HG02938 (cell line): ENCODE measurements around the gene ACTL10.

Experiments used
- ATAC-seq: cut with Tn5 transposase; IDR thresholded peaks from one replicate; pipeline ENCODE4 v1.9.1; 2021; ENCODE audit warnings: mild to moderate bottlenecking, moderate library complexity; ENCODE audit not compliant: unreplicated experiment

ACTL10 gene

DNA sequence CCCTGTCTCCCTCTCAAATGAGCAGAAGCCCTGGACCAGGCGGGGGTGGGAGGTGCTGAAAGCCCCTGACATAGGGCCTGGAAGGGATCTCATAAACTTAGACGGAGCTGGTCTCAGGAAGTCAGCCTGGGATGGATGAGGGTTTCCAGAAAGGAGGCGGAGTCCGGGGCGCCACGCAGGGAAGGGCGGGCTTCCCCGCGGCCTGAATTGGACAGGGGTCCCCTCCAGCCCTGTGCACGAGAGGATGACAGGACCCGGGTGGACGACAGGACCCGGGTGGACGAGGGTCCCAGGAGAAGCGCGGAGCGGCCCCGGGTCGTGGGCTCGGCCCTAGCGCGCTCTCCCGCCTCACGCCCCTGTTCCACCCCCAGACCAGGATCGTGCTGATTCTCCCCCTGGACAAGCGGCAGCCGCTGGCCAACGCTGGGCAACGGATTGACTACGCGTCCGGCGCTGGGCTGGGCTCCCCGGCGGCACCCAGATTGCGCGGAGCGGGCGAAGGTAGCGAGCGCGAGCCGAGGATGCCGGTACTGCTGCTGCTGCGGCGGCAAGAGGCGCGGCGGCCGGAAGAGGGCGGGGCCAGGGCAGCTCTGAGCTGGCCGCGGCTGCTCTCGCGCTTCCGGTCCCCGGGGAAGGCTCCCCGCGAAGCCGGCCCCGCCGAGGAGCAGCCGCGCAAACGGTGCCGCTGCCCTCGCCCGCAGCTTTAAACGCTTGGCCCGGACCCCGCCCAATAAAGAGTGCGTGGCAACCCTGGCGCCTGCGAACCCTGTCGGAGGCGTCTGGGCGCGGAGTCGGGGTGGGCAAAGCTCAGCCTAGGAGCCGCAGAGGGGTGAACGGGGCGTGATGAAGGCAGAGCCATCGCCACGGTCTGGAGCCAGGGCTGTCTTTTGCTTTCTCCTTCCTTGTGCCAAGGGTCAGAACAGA is 3.3 kb upstream of the ACTL10 start:
- no peak for ATAC-seq

DNA sequence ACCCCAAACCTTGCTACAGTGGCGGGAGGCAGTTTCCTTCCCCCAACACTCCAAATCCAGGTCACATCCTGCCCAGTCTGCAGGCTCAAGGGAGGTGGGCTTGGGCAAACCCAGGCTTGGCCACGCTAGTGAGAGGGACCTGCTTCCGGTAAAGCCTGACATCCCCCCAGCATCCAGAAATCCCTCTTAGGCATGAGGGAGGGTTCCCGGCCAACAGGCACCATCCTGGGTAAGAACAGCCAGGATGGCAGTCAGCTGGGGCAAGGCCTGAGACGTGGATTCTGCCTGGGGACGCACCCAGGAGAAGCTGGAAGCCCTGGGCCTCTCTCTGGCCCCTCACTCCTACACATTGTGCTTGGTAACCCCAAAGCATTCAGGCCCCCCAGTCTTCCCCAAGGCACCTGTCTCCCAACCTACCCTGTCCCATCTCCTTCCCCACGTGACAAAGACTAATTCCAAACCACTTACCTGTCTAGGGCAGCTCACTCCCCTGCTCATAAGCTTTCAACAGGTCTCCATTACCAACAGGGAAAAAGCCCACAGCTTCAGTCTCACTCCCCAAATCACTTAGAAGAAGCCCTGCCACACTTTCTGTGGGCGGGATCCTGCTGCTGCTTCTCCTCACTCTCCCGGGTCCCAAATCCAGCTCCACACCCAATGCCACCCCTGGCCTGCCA is 2.5 kb upstream of the ACTL10 start:
- no peak for ATAC-seq

GRCh38 chr20:33664762-33665144 is 2.0 kb upstream of the ACTL10 start:
- ATAC-seq = no peak

GRCh38 chr20:33667245-33667675 is 517 bp downstream of the ACTL10 start:
- ATAC-seq = no peak

- peak; percentile 35 for ATAC-seq
These were observed 1.1 kb downstream of the ACTL10 start for GRCh38 chr20:33667676-33668465.

GRCh38 chr20:33668466-33669155 is 1.9 kb downstream of the ACTL10 start:
- ATAC-seq = no peak

- ATAC-seq = no peak
These were observed 2.5 kb downstream of the ACTL10 start for GRCh38 chr20:33669224-33669623.

GRCh38 chr20:33669873-33670640 is 3.3 kb downstream of the ACTL10 start:
- no peak for ATAC-seq

DNA sequence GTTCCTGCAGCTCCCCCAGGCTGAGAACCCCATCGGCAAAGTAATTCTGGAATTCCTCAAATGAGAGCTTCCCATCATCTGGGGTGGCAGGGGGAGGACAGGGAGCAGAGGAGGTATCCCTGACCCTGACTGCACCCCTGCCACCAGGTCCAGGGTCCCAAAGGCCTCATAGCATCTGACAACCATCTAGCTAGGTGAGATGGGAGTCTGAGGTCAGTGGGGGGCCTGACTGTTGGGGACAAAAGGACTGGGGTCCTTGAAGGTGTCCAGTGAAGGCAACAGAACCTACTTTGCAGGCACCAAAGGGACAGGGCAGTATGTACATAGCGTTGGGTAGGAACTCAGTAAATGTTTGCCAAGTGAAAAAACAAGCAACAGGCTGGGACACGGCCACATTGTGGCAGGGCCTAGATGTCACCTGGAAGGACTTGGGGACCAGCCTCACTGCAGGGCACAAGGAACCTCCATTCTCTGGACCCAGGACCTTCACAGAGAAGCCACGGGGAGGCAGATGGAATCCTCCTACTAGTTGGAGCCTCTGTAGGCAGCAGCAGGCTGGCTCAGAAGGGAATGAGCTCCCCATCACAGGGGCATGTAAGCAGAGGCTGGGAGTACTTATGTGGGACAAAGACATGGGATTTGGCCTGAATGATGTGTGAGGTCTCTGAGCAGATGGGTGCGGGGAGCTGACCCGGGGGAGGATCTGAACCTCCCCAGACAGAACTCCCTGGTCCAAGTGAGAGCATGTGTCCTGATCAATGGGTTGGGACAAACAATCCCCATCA is 4.2 kb downstream of the ACTL10 start:
- no peak for ATAC-seq

DNA sequence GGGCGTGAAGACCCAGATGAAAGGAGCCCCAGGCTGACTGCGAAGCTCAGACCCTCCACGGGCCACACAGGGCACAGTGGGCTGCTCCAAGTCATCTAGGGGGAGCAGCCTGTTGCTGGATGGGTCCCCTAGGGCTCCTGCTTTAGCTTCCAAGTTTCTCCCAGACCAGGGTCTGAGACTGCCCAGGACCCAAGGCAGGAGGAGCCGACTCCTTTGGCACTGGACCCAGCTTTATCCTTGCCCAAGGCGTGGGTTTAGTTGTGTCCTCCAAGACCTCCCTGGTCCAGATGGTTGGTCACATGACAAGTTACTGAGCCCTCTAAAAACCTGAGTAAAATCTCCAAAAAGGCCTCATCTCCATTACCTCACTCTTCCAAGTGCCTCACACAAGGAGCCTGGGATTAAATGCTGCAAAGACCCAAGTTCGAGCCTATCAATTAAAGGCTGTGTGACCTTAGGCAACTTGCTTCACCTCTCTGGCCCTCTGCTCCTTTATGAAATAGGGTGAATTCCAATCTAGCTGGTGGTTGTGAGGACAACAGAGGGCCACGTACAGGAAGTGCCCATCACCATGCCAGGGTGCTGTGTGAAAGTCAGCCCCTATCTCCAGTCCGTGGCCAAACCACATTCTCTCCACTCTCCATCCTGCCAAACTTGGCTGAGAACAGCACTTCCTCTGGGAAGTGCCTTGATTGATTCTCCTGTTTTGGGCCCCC is 5.0 kb downstream of the ACTL10 start:
- ATAC-seq = no peak

DNA sequence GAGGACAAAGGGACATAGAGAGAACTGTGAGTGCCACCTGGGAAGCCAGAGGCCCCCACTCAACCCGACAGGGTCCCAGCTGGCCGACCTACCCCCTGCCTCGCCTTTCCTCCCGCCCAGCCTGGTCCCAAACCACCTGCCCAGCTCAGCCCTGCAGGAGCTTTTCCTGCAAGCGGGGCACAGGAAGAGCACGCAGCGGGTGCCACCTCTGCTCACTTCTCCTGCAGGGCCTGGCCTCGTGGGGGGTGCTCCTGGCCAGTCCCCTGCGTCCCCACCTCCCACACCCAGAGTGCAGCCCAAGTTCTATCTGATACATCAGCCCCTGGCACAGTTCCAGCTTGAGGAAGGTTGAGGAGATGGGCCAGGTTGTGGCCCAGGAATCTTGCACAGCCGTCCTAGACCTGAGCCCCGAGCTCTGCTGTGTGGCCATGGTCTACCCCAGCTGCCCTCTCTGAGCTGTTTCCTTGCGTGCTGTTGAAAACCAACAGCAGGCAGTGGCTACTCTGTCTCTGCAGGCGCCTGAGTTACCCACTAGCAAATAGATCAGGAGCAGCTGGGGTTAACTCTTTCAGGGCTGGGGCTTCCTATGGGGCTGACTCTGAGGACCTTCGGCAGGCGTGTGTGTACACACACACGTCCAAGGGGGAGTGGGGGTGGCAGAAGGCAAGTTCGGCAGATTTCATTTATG is 5.8 kb downstream of the ACTL10 start:
- no peak for ATAC-seq

DNA sequence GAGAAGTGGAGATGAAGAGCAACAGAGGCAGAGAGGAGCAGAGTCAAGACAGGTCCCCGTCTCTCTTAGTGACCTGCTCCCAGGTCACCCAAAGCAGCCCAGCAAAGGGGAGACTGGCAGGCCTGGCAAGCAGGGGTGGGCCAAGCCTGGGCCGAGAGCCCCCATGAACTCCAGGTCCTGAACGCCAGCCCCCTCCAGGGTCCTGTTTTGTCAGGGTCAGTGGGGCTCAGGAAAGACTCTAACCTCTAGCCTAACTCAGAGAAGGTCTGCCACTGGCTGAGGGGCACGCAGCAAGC is 6.3 kb downstream of the ACTL10 start:
- no peak for ATAC-seq

DNA sequence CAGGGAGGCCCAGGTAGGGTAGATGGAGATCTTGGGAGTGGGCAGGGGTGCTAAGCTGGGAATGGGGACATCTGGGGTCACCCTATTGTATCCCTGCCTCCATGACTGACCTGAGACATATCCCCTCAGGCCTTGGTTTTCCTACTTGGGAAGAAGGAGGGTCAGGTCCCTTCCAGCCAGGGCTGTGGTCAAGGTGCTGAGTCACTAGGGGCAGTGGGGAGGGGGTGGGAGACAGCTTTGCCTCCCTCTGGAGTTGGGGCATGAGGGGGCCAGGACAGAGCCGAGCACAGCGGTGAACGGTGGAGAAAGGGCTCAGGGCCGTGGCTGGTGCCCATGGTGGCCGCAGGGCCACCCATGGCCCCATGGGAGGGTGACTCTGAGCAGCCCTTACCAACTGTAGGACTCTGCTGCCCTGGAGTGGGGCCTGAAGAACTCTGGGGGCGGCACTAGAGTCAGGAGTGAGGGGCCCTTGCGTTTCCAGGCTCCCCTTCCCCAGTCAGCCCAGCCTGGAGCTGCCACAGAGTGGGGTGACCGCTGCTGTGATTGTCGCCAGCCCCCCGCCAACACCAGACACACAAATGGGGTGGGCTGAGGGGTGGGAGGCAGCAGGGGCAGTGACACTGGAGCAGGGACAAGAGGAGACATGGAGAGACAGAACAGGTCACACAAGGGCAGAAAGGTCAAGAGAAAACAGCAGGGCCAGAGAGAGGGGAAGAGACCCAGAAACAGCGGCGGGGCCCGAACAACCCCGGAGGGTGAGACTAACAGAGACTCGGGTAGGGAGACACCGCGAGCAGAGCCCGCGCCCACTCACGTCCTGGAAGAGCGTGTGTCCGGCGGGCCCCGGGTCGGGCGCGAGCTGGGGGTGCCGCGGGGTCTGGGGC is 6.9 kb downstream of the ACTL10 start:
- ATAC-seq = no peak

GRCh38 chr20:33674294-33675135 is 7.8 kb downstream of the ACTL10 start, which contains the start of gene NECAB3:
Gene NECAB3 (minus strand): TSS chr20:33674428. CDS start chr20:33674352, 76 bp downstream.
- no peak for ATAC-seq

GRCh38 chr20:33675136-33675959 is 8.6 kb downstream of the ACTL10 start:
- no peak for ATAC-seq
